ENCODE data around the gene ACIN1. TPM values are rescaled to one million over a fixed set of nuclear protein-coding genes. Genes with fewer than 3 reads are reported as not detected.
A peak's percentile ranks its signal among the peaks of the same experiment; 100 is the strongest.
"Not testable (repeated sequence)": the region's sequence is repeated elsewhere in the genome, so short reads cannot be mapped to it uniquely, and the experiment has no call there.

Gene ACIN1
- total RNA-seq, 1 experiment from 2014 or later = 164 TPM

GRCh38 chr14:23117371-23118020 lies 22.6 kb upstream of the ACIN1 start:
- Histone ChIP-seq H3K4me1 (peaks cover 22% of the 10 kb centered on the region), H3K4me3 (no peak overlapping the region), H3K27ac (no peak overlapping the region), H3K9me3 (replicated peaks) (no peaks in the 10 kb centered on the region), H3K36me3 (no peaks in the 10 kb centered on the region), H3K27me3 (peaks cover 3% of the 10 kb centered on the region; the same call in 1 of the 2 replicates)
- no peak for DNase-seq

GRCh38 chr14:23115918-23116317 lies 21.0 kb upstream of the ACIN1 start:
- Histone ChIP-seq H3K4me1 (peaks cover 22% of the 10 kb centered on the region), H3K4me3 (no peak overlapping the region), H3K9me3 (replicated peaks) (no peaks in the 10 kb centered on the region), H3K27ac (no peak overlapping the region), H3K36me3 (no peaks in the 10 kb centered on the region), H3K27me3 (peaks cover 6% of the 10 kb centered on the region; the same call in 1 of the 2 replicates)
- no peak for DNase-seq

- DNase-seq = peak; percentile 70 to 73
- H3K4me1 ChIP-seq = peaks cover 22% of the 10 kb centered on the region
- H3K4me3 ChIP-seq = peak overlapping the region; percentile 5; the same call in 1 of the 2 replicates
- H3K9me3 ChIP-seq (replicated peaks) = no peaks in the 10 kb centered on the region
- peak overlapping the region; percentile 35 for H3K27ac ChIP-seq
- no peaks in the 10 kb centered on the region for H3K36me3 ChIP-seq
- H3K27me3 ChIP-seq = peaks cover 7% of the 10 kb centered on the region; the same call in 1 of the 2 replicates
These were observed 20.2 kb upstream of the ACIN1 start for GRCh38 chr14:23115039-23115731.

DNA sequence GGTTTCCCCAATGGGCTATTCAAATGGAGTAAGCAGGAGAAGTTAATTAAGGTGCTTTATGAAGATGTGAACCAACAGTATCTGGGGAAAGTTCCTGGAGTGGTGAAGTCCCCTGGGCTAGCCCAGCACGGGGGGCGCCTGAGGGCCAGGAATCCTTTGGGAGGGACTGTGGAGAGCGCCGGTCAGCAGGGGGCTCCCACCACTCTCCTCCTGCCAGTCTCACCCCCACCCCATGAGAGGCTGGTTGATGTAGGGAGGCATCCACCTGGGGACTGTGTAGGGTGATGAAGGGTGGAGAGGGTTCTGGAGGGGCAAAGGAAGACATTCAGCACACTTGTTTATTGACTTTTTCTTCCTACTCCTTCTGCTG lies 19.7 kb upstream of the ACIN1 start:
- Histone ChIP-seq H3K36me3 (no peaks in the 10 kb centered on the region), H3K4me1 (peaks cover 22% of the 10 kb centered on the region), H3K27me3 (peaks cover 7% of the 10 kb centered on the region; the same call in 1 of the 2 replicates), H3K4me3 (no peak overlapping the region), H3K27ac (peak overlapping the region; percentile 35), H3K9me3 (replicated peaks) (no peaks in the 10 kb centered on the region)
- no peak for DNase-seq

DNA sequence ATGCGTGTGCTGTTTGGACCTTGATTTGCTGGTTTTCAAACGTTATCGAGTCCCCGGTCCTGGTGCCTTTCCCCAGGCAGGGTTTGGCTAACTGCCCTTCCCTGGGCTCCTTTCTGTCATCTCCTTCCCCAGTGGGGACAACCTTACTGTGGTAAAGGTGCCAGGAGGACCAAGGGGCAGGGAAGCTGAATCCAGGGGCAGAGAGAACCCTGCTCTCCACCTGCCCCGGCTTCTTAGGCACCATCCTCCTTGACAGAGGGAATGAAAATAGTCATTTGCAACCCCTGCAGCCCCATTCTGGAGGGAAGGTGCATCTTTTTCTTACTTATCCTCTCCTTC lies 19.2 kb upstream of the ACIN1 start:
- Histone ChIP-seq H3K27me3 (peaks cover 4% of the 10 kb centered on the region; the same call in 1 of the 2 replicates), H3K36me3 (no peaks in the 10 kb centered on the region), H3K4me1 (peaks cover 22% of the 10 kb centered on the region), H3K27ac (no peak overlapping the region), H3K4me3 (no peak overlapping the region), H3K9me3 (replicated peaks) (no peaks in the 10 kb centered on the region)
- DNase-seq = no peak

DNA sequence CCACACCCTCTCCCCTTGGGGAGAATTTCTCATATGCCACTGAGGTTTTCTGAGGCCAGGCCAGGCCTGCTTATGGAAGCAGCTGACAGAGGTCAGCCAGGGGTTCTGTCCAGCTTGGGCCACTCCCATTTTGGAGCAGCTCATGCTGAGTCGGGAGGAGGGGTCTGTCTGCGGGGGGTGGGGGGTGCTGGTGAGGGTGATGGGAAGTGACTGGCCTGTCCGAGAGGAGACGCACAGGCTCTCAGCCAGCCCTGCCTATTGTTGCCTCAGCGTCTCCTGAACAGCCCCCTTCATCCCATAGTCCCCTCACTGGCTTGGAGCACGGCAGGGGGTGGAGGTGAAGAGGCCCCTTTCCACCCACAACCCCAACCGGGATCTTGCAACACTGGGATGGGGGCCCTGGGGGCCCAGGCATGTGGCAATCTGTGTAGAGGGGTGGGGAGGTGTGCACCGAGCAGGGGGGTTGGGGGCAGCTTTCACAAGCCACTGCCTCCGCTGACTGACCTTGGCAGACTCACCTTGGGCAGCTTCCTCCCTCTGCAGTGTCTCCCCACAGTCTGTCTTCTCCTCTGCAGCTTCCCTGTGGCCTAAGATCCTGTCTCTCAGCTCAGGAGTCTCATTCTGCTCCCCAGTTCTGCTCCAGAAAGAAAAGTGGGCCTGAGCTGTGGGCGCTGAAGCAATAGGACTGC lies 18.6 kb upstream of the ACIN1 start:
- H3K4me3 ChIP-seq = no peak overlapping the region
- H3K9me3 ChIP-seq (replicated peaks) = no peaks in the 10 kb centered on the region
- H3K27ac ChIP-seq = no peak overlapping the region
- H3K36me3 ChIP-seq = no peaks in the 10 kb centered on the region
- H3K27me3 ChIP-seq = peaks cover 4% of the 10 kb centered on the region; the same call in 1 of the 2 replicates
- peaks cover 22% of the 10 kb centered on the region for H3K4me1 ChIP-seq
- DNase-seq = no peak

DNA sequence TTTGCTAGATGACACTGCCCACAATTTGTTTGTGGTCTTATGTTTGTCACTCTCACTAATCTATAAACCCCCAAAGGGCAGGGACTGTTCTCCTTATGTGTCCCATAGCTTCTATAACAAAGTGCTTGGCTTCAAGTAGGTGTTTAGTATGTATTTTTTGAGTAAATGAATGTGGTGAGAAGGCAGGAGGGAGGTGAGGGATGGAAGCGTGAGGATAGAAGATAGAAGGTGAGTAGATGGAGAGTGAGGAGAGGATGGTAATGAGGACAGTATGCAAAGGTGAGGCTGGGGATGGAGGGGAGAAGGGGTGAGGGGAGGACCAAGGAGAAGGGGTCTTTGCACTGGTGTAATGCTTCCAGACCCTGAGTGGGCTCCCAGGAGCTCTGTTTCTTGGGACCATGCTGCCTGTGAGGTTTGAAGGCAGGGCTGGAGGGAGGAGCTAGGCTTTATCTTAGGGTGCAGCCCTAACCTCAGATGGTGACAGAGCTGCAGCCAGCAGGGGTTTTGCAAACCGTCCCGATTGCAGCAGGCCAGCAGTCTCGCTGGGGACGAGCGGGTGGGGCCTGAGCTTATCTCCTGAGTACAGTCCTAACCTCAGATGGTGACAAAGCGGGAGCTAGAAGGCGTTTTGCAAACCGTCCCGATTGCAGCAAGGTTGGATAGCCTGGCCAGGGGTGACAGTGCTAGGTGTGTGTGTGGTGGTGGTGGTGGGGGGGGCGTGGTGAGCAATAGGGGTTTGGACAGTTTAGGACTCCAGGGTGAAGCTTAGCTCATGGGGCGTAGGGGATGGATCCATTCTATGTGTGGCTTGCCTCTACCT lies 17.6 kb upstream of the ACIN1 start:
- H3K4me1 ChIP-seq = peaks cover 22% of the 10 kb centered on the region
- no peaks in the 10 kb centered on the region for H3K36me3 ChIP-seq
- no peak for DNase-seq
- H3K9me3 ChIP-seq (replicated peaks) = no peaks in the 10 kb centered on the region
- H3K4me3 ChIP-seq = no peak overlapping the region
- peaks cover 4% of the 10 kb centered on the region; the same call in 1 of the 2 replicates for H3K27me3 ChIP-seq
- no peak overlapping the region for H3K27ac ChIP-seq

GRCh38 chr14:23110579-23111365 lies 15.8 kb upstream of the ACIN1 start:
- Histone ChIP-seq H3K27ac (no peak overlapping the region), H3K27me3 (peaks cover 4% of the 10 kb centered on the region; the same call in 1 of the 2 replicates), H3K4me3 (no peak overlapping the region), H3K36me3 (no peaks in the 10 kb centered on the region), H3K9me3 (replicated peaks) (no peaks in the 10 kb centered on the region), H3K4me1 (peaks cover 30% of the 10 kb centered on the region)
- DNase-seq = no peak

DNA sequence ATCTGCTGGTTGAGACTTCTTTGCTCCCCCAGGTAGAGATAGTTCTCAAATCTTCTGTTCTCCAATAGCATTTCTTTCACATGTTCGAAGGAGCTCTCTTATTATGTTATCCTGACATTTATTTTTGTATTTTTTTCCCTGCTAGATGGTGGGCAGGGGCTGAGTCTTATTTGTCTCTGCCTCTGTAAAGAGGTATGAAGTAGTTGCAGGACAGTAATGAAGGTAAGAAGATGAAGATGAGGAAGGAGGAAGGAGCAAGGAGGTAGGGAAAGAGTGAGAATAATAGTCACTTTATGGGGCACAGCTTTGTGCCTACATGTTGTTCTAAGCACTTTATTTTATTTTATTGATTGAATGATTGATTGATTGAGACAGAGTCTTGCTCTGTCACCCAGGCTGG lies 14.8 kb upstream of the ACIN1 start:
- Histone ChIP-seq H3K27me3 (peaks cover 5% of the 10 kb centered on the region; the same call in 1 of the 2 replicates), H3K36me3 (no peaks in the 10 kb centered on the region), H3K27ac (no peak overlapping the region), H3K4me3 (no peak overlapping the region), H3K4me1 (peaks cover 24% of the 10 kb centered on the region), H3K9me3 (replicated peaks) (no peaks in the 10 kb centered on the region)
- no peak for DNase-seq

- peaks cover 13% of the 10 kb centered on the region; the same call in 1 of the 2 replicates for H3K27me3 ChIP-seq
- not testable (repeated sequence) for H3K36me3 ChIP-seq
These were observed 13.2 kb upstream of the ACIN1 start for GRCh38 chr14:23108169-23108568.

DNA sequence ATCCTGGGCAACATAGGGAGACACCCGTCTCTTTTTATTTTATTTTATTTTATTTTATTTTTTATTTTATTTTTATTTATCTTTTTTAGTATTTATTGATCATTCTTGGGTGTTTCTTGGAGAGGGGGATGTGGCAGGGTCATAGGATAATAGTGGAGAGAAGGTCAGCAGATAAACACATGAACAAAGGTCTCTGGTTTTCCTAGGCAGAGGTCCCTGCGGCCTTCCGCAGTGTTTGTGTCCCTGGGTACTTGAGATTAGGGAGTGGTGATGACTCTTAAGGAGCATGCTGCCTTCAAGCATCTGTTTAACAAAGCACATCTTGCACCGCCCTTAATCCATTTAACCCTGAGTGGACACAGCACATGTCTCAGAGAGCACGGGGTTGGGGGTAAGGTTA lies 12.7 kb upstream of the ACIN1 start:
- not testable (repeated sequence) for H3K27ac ChIP-seq; DNase-seq; H3K9me3 ChIP-seq (replicated peaks); H3K36me3 ChIP-seq; H3K4me3 ChIP-seq; H3K4me1 ChIP-seq
- peaks cover 13% of the 10 kb centered on the region; the same call in 1 of the 2 replicates for H3K27me3 ChIP-seq

More at GRCh38 chr14:23108169-23108568, 13.2 kb upstream of the ACIN1 start:
- not testable (repeated sequence) for H3K27ac ChIP-seq; H3K4me3 ChIP-seq; H3K9me3 ChIP-seq (replicated peaks); DNase-seq
- peaks cover 14% of the 10 kb centered on the region for H3K4me1 ChIP-seq

- H3K9me3 ChIP-seq (replicated peaks) = no peaks in the 10 kb centered on the region
- H3K27ac ChIP-seq = no peak overlapping the region
- H3K27me3 ChIP-seq = peaks cover 13% of the 10 kb centered on the region; the same call in 1 of the 2 replicates
- no peak for DNase-seq
- no peak overlapping the region for H3K4me3 ChIP-seq
- no peaks in the 10 kb centered on the region for H3K36me3 ChIP-seq
- H3K4me1 ChIP-seq = peaks cover 8% of the 10 kb centered on the region
These were observed 11.8 kb upstream of the ACIN1 start for GRCh38 chr14:23106747-23107045.

- peaks cover 9% of the 10 kb centered on the region; the same call in 1 of the 2 replicates for H3K27me3 ChIP-seq
- DNase-seq = no peak
These were observed 10.4 kb upstream of the ACIN1 start for GRCh38 chr14:23105348-23105824.

More at GRCh38 chr14:23105348-23105824, 10.4 kb upstream of the ACIN1 start:
- H3K27ac ChIP-seq = no peak overlapping the region
- H3K9me3 ChIP-seq (replicated peaks) = no peaks in the 10 kb centered on the region
- no peaks in the 10 kb centered on the region for H3K36me3 ChIP-seq
- H3K4me1 ChIP-seq = peaks cover 8% of the 10 kb centered on the region
- no peak overlapping the region for H3K4me3 ChIP-seq

Measured in SJCRH30 (cell line).